Ovary (tissue), 9 donors: ENCODE data around the gene UBQLNL. TPM values are rescaled to one million over a fixed set of nuclear protein-coding genes. Genes with fewer than 3 reads are reported as not detected.

Source experiments
- DNase-seq, 5 donors: peaks; one replicate each; pipeline ENCODE4 v3.0.0-alpha.2; 2019 to 2020
- H3K27ac ChIP-seq, 2 donors: fragments of 200-600 bp; one replicate each; pipeline versions ENCODE4 v1.5.1 to v1.8.0; 2019 to 2022
- H3K27me3 ChIP-seq: fragments of 200-600 bp; one replicate; pipeline ENCODE4 v1.8.0; 2022
- H3K36me3 ChIP-seq: fragments of 200-600 bp; sonication (generic); one replicate; pipeline ENCODE4 v1.5.1; 2019
- H3K4me1 ChIP-seq: one replicate; pipeline ENCODE4 v1.8.1; 2013; ENCODE audit warnings: mild to moderate bottlenecking, moderate library complexity; ENCODE audit not compliant: insufficient read depth
- H3K4me3 ChIP-seq: fragments of 200-600 bp; sonication (generic); one replicate; pipeline ENCODE4 v1.5.1; 2017
- H3K9me3 ChIP-seq, 2 donors: fragments of 200-600 bp in 1 of 2; sonication (generic) in 1 of 2; one replicate each; pipeline versions ENCODE4 v1.5.1 to v1.8.1; 2013 to 2019; ENCODE audit warnings: mild to moderate bottlenecking in 1 of 2, moderate library complexity in 1 of 2
- CTCF ChIP-seq, 3 donors: fragments of 450-650 bp in 2 of 3; fragments of 200-600 bp in 1 of 3; IDR thresholded peaks; one replicate each; pipeline versions ENCODE4 v1.5.1 to v1.8.0; 2016 to 2022; ENCODE audit warnings: antibody characterized with exemption in 3 of 3, mild to moderate bottlenecking in 1 of 3
- EP300 ChIP-seq: sonication (generic); formaldehyde crosslinking; IDR thresholded peaks from one replicate; pipeline ENCODE4 v1.6.1; 2017; ENCODE audit warnings: antibody characterized with exemption
- POLR2A ChIP-seq: fragments of 450-650 bp; IDR thresholded peaks from one replicate; pipeline ENCODE4 v1.6.1; 2017; ENCODE audit warnings: antibody characterized with exemption, mild to moderate bottlenecking, moderate library complexity
- WGBS, 3 donors: extraction: QIAGEN DNeasy Blood & Tissue Kit in 1 of 3; methylation state at CpG; one replicate each; pipeline versions ENCODE4 v1.1.5 to v1.1.7; 2013 to 2017; 5-methylcytosine and 5-hydroxymethylcytosine counted together
- intact Hi-C, 4 donors: fragments of 100-400 bp; cut with DNase I; formaldehyde crosslinking; loops; one replicate each; pipeline versions ENCODE4 v1.11.0 to v1.15.1; 2022 to 2023
- polyA plus RNA-seq, 2 donors: library from polyadenylated mRNA; stranded (reverse); fragments of 200-250 nt in 1 of 2; fragments of 350-450 nt in 1 of 2; fragmentation: Illumina TruSeq in 1 of 2; extraction: RNeasy Lipid Tissue Mini Kit (QIAGEN cat#74804) in 1 of 2; gene quantifications; one replicate each; pipeline ENCODE4 v1.2.3, GENCODE V29; 2013 to 2014
- total RNA-seq, 7 donors: library from RNA; depleted of rRNA in 2 of 7; stranded (reverse); fragments of >200 nt in 2 of 7; fragmentation: NEBNext Ultra II Directional in 3 of 7; extraction: Animal tissue kit (Norgen Biotek cat#: 25700) in 3 of 7; gene quantifications; one replicate each; pipeline versions ENCODE4 v1.1.0 to v1.2.4, GENCODE V29; 2016 to 2023
- donor health status: DM: no; HTN: no; CAD: no; lungs with moderate emphysema.
- donor health status: DM: no; HTN: no; CAD: no.
- donor health status: Bipolar disorder and iron deficiency.
- donor health status: DM: yes; HTN: yes; CAD: no.
- donor health status: DM: no; HTN: no; CAD: no.
- donor health status: DM: yes; HTN: yes; CAD: no.

Gene UBQLNL
- total and polyA plus RNA-seq, 9 donors: 0.50 to 3.0 (median 1.3) TPM

- WGBS, 3 donors: 93 to 96% (median 95%) methylated on average over 8 of the region's 8 CpGs
- no peaks in the 10 kb centered on the region for H3K27me3 ChIP-seq
- no peak for TF ChIP-seq CTCF (IDR thresholded peaks at IDR 0.05)
- TF ChIP-seq EP300: no peak
- TF ChIP-seq POLR2A: no peak
- H3K27ac ChIP-seq: no peak overlapping the region
- DNase-seq: no peak
- no peaks in the 10 kb centered on the region for H3K4me1 ChIP-seq
- no peak overlapping the region for H3K4me3 ChIP-seq
- no peaks in the 10 kb centered on the region for H3K36me3 ChIP-seq
- H3K9me3 ChIP-seq: no peaks in the 10 kb centered on the region
- intact Hi-C loops: no loop called here
Measured at GRCh38 chr11:5508605-5509004, 7.9 kb downstream of the UBQLNL start.

GRCh38 chr11:5507933-5508305 is 8.6 kb downstream of the UBQLNL start:
- intact Hi-C loops: no loop called here
- no peak overlapping the region for H3K4me3 ChIP-seq
- TF ChIP-seq CTCF (IDR thresholded peaks at IDR 0.05): no peak
- no peaks in the 10 kb centered on the region for H3K9me3 ChIP-seq
- no peak for DNase-seq
- no peak overlapping the region for H3K27ac ChIP-seq
- no peaks in the 10 kb centered on the region for H3K36me3 ChIP-seq
- 69 to 75% (median 70%) methylated on average over 6 of the region's 6 CpGs for WGBS, 3 donors
- H3K27me3 ChIP-seq: no peaks in the 10 kb centered on the region
- H3K4me1 ChIP-seq: no peaks in the 10 kb centered on the region

- no peak for DNase-seq
- TF ChIP-seq EP300 (no peak), POLR2A (no peak), CTCF (IDR thresholded peaks at IDR 0.05) (no peak)
- Histone ChIP-seq H3K27me3 (no peaks in the 10 kb centered on the region), H3K36me3 (no peaks in the 10 kb centered on the region), H3K27ac (no peak overlapping the region), H3K4me1 (no peaks in the 10 kb centered on the region), H3K4me3 (no peak overlapping the region), H3K9me3 (no peaks in the 10 kb centered on the region)
- intact Hi-C loops: no loop called here
- 84 to 86% (median 85%) methylated on average over 9 of the region's 9 CpGs for WGBS, 3 donors
Measured at GRCh38 chr11:5507177-5507932, 9.1 kb downstream of the UBQLNL start.

- Histone ChIP-seq H3K27ac (no peak overlapping the region), H3K36me3 (no peaks in the 10 kb centered on the region), H3K9me3 (no peaks in the 10 kb centered on the region), H3K4me1 (no peaks in the 10 kb centered on the region), H3K27me3 (no peaks in the 10 kb centered on the region), H3K4me3 (no peak overlapping the region)
- no peak for DNase-seq
- 83 to 87% (median 84%) methylated on average over 9 of the region's 9 CpGs for WGBS, 3 donors
- TF ChIP-seq CTCF (IDR thresholded peaks at IDR 0.05) (no peak), POLR2A (no peak), EP300 (no peak)
- intact Hi-C loops: no loop called here
Measured at GRCh38 chr11:5505363-5506048, 11.0 kb downstream of the UBQLNL start.
